ENCODE measurements around the gene TMEM98.
"Not testable (repeated sequence)": the region's sequence is repeated elsewhere in the genome, so short reads cannot be mapped to it uniquely, and the experiment has no call there.

TMEM98 gene

GRCh38 chr17:32976605-32977004, 48.7 kb downstream of the TMEM98 start:
- in situ Hi-C loops (cut with HindIII; ENCODE audit: low sequenced_read_pairs), result no loop called here
- DNase-seq (ENCODE audit: low read depth, low spot score), result no peak
- no peak overlapping the region for H3K4me3 ChIP-seq (ENCODE audit: low read depth, low read length)
- TF ChIP-seq CTCF (IDR thresholded peaks at IDR 0.05; ENCODE audit: low read depth, low read length), result no peak

- no peak for DNase-seq (ENCODE audit: low read depth, low spot score)
- no peak for TF ChIP-seq CTCF (IDR thresholded peaks at IDR 0.05; ENCODE audit: low read depth, low read length)
- H3K4me3 ChIP-seq (ENCODE audit: low read depth, low read length), result no peak overlapping the region
- in situ Hi-C loops (cut with HindIII; ENCODE audit: low sequenced_read_pairs), result no loop called here
These were observed 52.3 kb downstream of the TMEM98 start for GRCh38 chr17:32980230-32980629.

- in situ Hi-C loops (cut with HindIII; ENCODE audit: low sequenced_read_pairs); DNase-seq (ENCODE audit: low read depth, low spot score); H3K4me3 ChIP-seq (ENCODE audit: low read depth, low read length): not testable (repeated sequence)
These were observed 53.7 kb downstream of the TMEM98 start for GRCh38 chr17:32981611-32982010.

GRCh38 chr17:32985050-32985756, 57.2 kb downstream of the TMEM98 start:
- no peak for TF ChIP-seq CTCF (IDR thresholded peaks at IDR 0.05; ENCODE audit: low read depth, low read length)
- in situ Hi-C loops (cut with HindIII; ENCODE audit: low sequenced_read_pairs), result no loop called here
- H3K4me3 ChIP-seq (ENCODE audit: low read depth, low read length), result no peak overlapping the region
- no peak for DNase-seq (ENCODE audit: low read depth, low spot score)

- H3K4me3 ChIP-seq (ENCODE audit: low read depth, low read length); in situ Hi-C loops (cut with HindIII; ENCODE audit: low sequenced_read_pairs); DNase-seq (ENCODE audit: low read depth, low spot score): not testable (repeated sequence)
These were observed 59.5 kb downstream of the TMEM98 start for GRCh38 chr17:32987453-32987805.

GRCh38 chr17:32987868-32988267, 59.9 kb downstream of the TMEM98 start:
- H3K4me3 ChIP-seq (ENCODE audit: low read depth, low read length); DNase-seq (ENCODE audit: low read depth, low spot score); in situ Hi-C loops (cut with HindIII; ENCODE audit: low sequenced_read_pairs): not testable (repeated sequence)

GRCh38 chr17:32988481-32989101, 60.6 kb downstream of the TMEM98 start:
- TF ChIP-seq CTCF (IDR thresholded peaks at IDR 0.05; ENCODE audit: low read depth, low read length), result no peak
- DNase-seq (ENCODE audit: low read depth, low spot score), result no peak
- no peak overlapping the region for H3K4me3 ChIP-seq (ENCODE audit: low read depth, low read length)
- in situ Hi-C loops (cut with HindIII; ENCODE audit: low sequenced_read_pairs), result no loop called here

- no peak overlapping the region for H3K4me3 ChIP-seq (ENCODE audit: low read depth, low read length)
- no peak for DNase-seq (ENCODE audit: low read depth, low spot score)
- in situ Hi-C loops (cut with HindIII; ENCODE audit: low sequenced_read_pairs), result no loop called here
- TF ChIP-seq CTCF (IDR thresholded peaks at IDR 0.05; ENCODE audit: low read depth, low read length), result no peak
These were observed 64.5 kb downstream of the TMEM98 start for GRCh38 chr17:32992321-32993033.
